Endometrium (tissue), 2 donors: ENCODE measurements around the gene PPP6R1.

Source experiments
- FAIRE-seq: peaks from 2 replicates; lab custom pipeline; 2012; peaks lifted over from hg19 to GRCh38; lab: Jason Lieb, UNC
- donor health status: control.
- donor health status: control.

The PPP6R1 gene

GRCh38 chr19:55258828-55259539 lies at the start of gene PPP6R1:
Gene PPP6R1, minus strand, starts transcription at chr19:55259017. Its CDS starts 11,914 bp downstream, at chr19:55247103.
- peak; percentile 92 for FAIRE-seq

GRCh38 chr19:55308281-55308680 lies 49.5 kb upstream of the PPP6R1 start:
- no peak for FAIRE-seq

GRCh38 chr19:55306712-55307111 lies 47.9 kb upstream of the PPP6R1 start:
- FAIRE-seq: no peak

GRCh38 chr19:55305983-55306562 lies 47.3 kb upstream of the PPP6R1 start:
- FAIRE-seq: no peak

GRCh38 chr19:55305491-55305890 lies 46.7 kb upstream of the PPP6R1 start:
- no peak for FAIRE-seq

GRCh38 chr19:55304980-55305379 lies 46.2 kb upstream of the PPP6R1 start:
- no peak for FAIRE-seq

- no peak for FAIRE-seq
Observed at GRCh38 chr19:55304279-55304978, 45.6 kb upstream of the PPP6R1 start.

- no peak for FAIRE-seq
Observed at GRCh38 chr19:55303477-55303876, 44.7 kb upstream of the PPP6R1 start.

- FAIRE-seq: no peak
Observed at GRCh38 chr19:55302318-55302703, 43.5 kb upstream of the PPP6R1 start.

- FAIRE-seq: no peak
Observed at GRCh38 chr19:55301459-55302317, 42.9 kb upstream of the PPP6R1 start.

- no peak for FAIRE-seq
Observed at GRCh38 chr19:55300886-55301458, 42.2 kb upstream of the PPP6R1 start.

- no peak for FAIRE-seq
Observed at GRCh38 chr19:55299991-55300390, 41.2 kb upstream of the PPP6R1 start.

- no peak for FAIRE-seq
Observed at GRCh38 chr19:55297267-55297666, 38.5 kb upstream of the PPP6R1 start.

- FAIRE-seq: no peak
Observed at GRCh38 chr19:55289117-55289796, 30.4 kb upstream of the PPP6R1 start.

- no peak for FAIRE-seq
Observed at GRCh38 chr19:55287361-55288079, 28.7 kb upstream of the PPP6R1 start.

GRCh38 chr19:55285229-55285890 lies 26.5 kb upstream of the PPP6R1 start:
- FAIRE-seq: no peak

- FAIRE-seq: no peak
Observed at GRCh38 chr19:55284405-55285058, 25.7 kb upstream of the PPP6R1 start.

GRCh38 chr19:55283548-55284377 lies 24.9 kb upstream of the PPP6R1 start, which contains the start of gene BRSK1:
Gene BRSK1, plus strand, starts transcription at chr19:55283997. Its CDS starts 446 bp downstream, at chr19:55284443.
- FAIRE-seq: no peak
